ENCODE results near the gene FAM135A. TPM values are rescaled to one million over a fixed set of nuclear protein-coding genes. Genes with fewer than 3 reads are reported as not detected.
A peak's percentile ranks its signal among the peaks of the same experiment; 100 is the strongest.
"Not testable (repeated sequence)": the region's sequence is repeated elsewhere in the genome, so short reads cannot be mapped to it uniquely, and the experiment has no call there.

Gene FAM135A
- total RNA-seq, 2 donors from 2014 or later = 36.4 to 54.8 TPM

- no peak for TF ChIP-seq CTCF (IDR thresholded peaks at IDR 0.05)
- intact Hi-C loops (cut with DNase I) = no loop called here
- Histone ChIP-seq H3K27me3 (no peaks in the 10 kb centered on the region), H3K9ac (ENCODE audit: low read depth in 2 of 2, low read length in 2 of 2) (no peak overlapping the region), H3K27ac (no peak overlapping the region), H3K4me3 (no peak overlapping the region), H3K9me3 (no peaks in the 10 kb centered on the region), H3K4me1 (no peaks in the 10 kb centered on the region), H3K36me3 (no peaks in the 10 kb centered on the region)
- no peak for DNase-seq
Observed at GRCh38 chr6:70445001-70445400, 31.7 kb downstream of the FAM135A start.

GRCh38 chr6:70447343-70448070 lies 34.2 kb downstream of the FAM135A start:
- H3K4me3 ChIP-seq; H3K9me3 ChIP-seq; H3K27ac ChIP-seq; DNase-seq; H3K9ac ChIP-seq (ENCODE audit: low read depth in 2 of 2, low read length in 2 of 2); intact Hi-C loops (cut with DNase I); H3K36me3 ChIP-seq; H3K4me1 ChIP-seq; H3K27me3 ChIP-seq: not testable (repeated sequence)

GRCh38 chr6:70453899-70454298 lies 40.6 kb downstream of the FAM135A start:
- not testable (repeated sequence) for DNase-seq

GRCh38 chr6:70456735-70457134 lies 43.4 kb downstream of the FAM135A start:
- TF ChIP-seq CTCF (IDR thresholded peaks at IDR 0.05) = no peak
- peak; percentile 24 for DNase-seq
- Histone ChIP-seq H3K4me1 (no peaks in the 10 kb centered on the region), H3K9me3 (no peaks in the 10 kb centered on the region), H3K36me3 (no peaks in the 10 kb centered on the region), H3K27me3 (no peaks in the 10 kb centered on the region), H3K9ac (ENCODE audit: low read depth in 2 of 2, low read length in 2 of 2) (no peak overlapping the region), H3K27ac (peak overlapping the region; percentile 15), H3K4me3 (no peak overlapping the region)
- intact Hi-C loops (cut with DNase I) = no loop called here

More at GRCh38 chr6:70453899-70454298, 40.6 kb downstream of the FAM135A start:
- intact Hi-C loops (cut with DNase I); H3K27ac ChIP-seq; H3K4me3 ChIP-seq; H3K9ac ChIP-seq (ENCODE audit: low read depth in 2 of 2, low read length in 2 of 2); H3K36me3 ChIP-seq; H3K27me3 ChIP-seq; H3K4me1 ChIP-seq; H3K9me3 ChIP-seq: not testable (repeated sequence)

GRCh38 chr6:70459235-70459634 lies 45.9 kb downstream of the FAM135A start:
- H3K9ac ChIP-seq (ENCODE audit: low read depth in 2 of 2, low read length in 2 of 2) = no peak overlapping the region
- H3K4me3 ChIP-seq = no peak overlapping the region
- DNase-seq = no peak
- no peaks in the 10 kb centered on the region for H3K36me3 ChIP-seq
- intact Hi-C loops (cut with DNase I) = no loop called here
- H3K27me3 ChIP-seq = no peaks in the 10 kb centered on the region
- H3K9me3 ChIP-seq = no peaks in the 10 kb centered on the region
- H3K4me1 ChIP-seq = no peaks in the 10 kb centered on the region
- H3K27ac ChIP-seq = no peak overlapping the region
- TF ChIP-seq CTCF (IDR thresholded peaks at IDR 0.05) = no peak

GRCh38 chr6:70459699-70460098 lies 46.4 kb downstream of the FAM135A start:
- DNase-seq; H3K27me3 ChIP-seq; intact Hi-C loops (cut with DNase I); H3K4me3 ChIP-seq; H3K27ac ChIP-seq; H3K9ac ChIP-seq (ENCODE audit: low read depth in 2 of 2, low read length in 2 of 2); H3K36me3 ChIP-seq; H3K9me3 ChIP-seq; H3K4me1 ChIP-seq: not testable (repeated sequence)

- no peak overlapping the region for H3K4me3 ChIP-seq
- H3K9ac ChIP-seq (ENCODE audit: low read depth in 2 of 2, low read length in 2 of 2) = no peak overlapping the region
- no peak for TF ChIP-seq CTCF (IDR thresholded peaks at IDR 0.05)
- H3K36me3 ChIP-seq = no peaks in the 10 kb centered on the region
- intact Hi-C loops (cut with DNase I) = no loop called here
- DNase-seq = no peak
- H3K27me3 ChIP-seq = no peaks in the 10 kb centered on the region
- H3K9me3 ChIP-seq = no peaks in the 10 kb centered on the region
- H3K4me1 ChIP-seq = no peaks in the 10 kb centered on the region
- H3K27ac ChIP-seq = no peak overlapping the region
Observed at GRCh38 chr6:70470016-70470415, 56.7 kb downstream of the FAM135A start.

GRCh38 chr6:70470510-70470909 lies 57.2 kb downstream of the FAM135A start:
- H3K9me3 ChIP-seq; H3K4me1 ChIP-seq; H3K4me3 ChIP-seq; H3K27me3 ChIP-seq; DNase-seq; H3K27ac ChIP-seq; H3K9ac ChIP-seq (ENCODE audit: low read depth in 2 of 2, low read length in 2 of 2); intact Hi-C loops (cut with DNase I); H3K36me3 ChIP-seq: not testable (repeated sequence)

Measured in colonic mucosa (tissue), 4 donors.